C4-2B (cell line): Measurements from ENCODE around the gene FOXF1.
A peak's percentile ranks its signal among the peaks of the same experiment; 100 is the strongest.

Source experiments
- H3K27ac ChIP-seq: fragments of 450-650 bp; 2 replicates; pipeline ENCODE4 v1.5.1; 2017
- CTCF ChIP-seq: fragments of 450-650 bp; conservative IDR thresholded peaks from 2 replicates; pipeline ENCODE4 v1.5.1; 2017; ENCODE audit warnings: mild to moderate bottlenecking
- ZFX ChIP-seq: fragments of 450-650 bp; IDR thresholded peaks from 2 replicates; pipeline ENCODE4 v1.6.1; 2017

Gene FOXF1

DNA sequence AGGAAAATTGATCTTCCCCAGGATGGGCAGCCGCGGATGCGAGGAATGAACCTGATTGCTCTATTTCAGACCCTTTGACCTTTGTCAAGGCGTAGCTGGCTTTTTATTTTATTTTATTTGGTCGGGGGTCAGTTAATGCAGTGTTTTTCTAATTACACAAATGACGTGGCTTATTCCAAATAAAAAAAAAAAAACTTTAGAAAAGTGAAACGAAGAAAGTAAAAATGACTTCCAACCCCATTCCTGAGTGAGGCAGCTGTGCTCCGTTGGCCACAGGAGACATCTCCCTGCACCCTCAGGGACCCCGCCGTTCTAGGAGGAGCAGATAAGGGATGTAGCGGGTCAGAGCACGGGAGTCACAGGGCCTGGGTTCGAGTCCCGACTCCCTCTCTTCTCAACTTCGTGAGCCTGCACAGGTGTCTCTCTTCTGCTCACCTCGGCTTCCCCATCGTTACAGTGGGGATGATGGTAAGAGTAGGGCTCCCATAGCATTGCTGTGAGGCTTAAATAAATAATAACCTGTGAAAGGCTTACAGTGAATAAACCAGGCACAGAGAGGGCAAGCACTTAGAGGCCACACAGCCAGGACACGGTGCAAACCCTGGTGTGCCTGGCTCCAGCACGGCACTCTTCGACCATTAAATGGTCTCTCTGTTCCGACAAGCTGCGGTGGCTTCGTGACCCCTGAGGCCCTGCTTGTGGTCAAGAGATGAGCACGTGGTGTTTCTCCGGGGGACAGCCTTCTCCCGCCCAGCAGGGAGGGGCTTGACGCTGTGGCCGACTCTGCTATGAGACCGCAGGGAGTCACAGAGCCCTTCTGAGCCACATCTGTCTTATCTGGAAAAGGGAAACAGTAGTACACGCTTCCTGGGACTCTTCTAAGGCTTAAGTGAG, 10.2 kb downstream of the FOXF1 start:
- no peak overlapping the region for H3K27ac ChIP-seq
- TF ChIP-seq ZFX, result no peak
- peak; percentile 18 for TF ChIP-seq CTCF

DNA sequence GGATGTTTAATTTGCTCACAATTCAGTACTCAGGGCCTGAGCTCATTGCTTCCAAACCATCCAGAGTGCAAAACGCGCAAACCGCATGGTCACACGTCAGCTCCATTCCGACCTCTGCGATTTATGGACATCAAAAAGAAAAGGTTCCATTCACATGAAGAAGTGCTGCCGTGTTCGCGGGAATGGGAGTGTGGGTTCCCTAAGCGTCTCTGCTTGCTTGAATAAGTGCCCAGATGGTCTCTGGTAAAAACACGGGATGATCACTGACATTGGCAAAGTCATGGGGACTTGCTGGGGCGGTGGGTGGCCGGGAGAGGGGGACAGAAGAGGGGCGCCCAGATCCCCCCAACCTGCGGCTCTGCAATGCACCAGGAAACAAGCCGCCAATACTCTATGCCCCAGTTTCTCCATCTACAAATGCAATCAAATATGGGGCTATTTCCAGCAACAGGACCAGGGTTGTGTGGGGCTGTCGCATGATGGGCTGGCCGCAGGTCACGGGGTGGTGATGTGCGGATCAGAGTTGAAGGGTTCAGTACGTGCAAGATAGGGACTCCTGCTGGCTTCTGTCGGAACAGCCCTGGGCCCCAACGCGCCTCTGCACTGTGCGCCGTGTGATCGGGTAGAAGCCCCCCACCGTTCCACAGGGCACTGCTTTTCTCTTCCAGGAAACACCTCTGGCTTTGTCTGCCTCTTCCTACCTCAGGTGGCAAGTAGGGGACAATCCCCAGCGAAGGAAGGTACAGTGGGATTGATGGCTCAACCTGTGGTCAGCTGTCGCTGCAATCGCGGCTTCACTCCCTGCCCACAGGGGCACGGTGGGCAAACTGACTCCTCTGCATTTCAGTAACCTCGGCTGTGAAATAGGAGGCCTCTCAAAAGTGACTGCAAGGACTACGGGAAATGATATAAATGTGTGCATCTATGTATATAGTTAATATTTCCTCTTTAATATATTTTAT, 11.2 kb downstream of the FOXF1 start:
- TF ChIP-seq CTCF, result no peak
- no peak for TF ChIP-seq ZFX
- no peak overlapping the region for H3K27ac ChIP-seq

DNA sequence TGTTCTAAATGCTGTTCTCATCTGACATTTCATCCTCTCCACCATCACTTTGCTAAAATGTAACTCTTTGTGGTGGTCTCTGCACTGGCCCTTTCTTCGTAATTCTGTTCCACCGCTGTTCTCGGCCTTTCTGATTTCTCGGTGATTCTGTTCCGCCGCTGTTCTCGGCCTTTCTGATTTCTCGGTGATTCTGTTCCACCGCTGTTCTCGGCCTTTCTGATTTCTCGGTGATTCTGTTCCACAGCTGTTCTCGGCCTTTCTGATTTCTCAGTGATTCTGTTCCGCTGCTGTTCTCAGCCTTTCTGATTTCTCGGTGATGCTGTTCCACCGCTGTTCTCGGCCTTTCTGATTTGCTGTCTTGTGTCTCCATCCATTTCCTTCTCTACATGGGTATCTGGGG, 12.3 kb downstream of the FOXF1 start:
- TF ChIP-seq ZFX, result no peak
- no peak for TF ChIP-seq CTCF
- no peak overlapping the region for H3K27ac ChIP-seq

DNA sequence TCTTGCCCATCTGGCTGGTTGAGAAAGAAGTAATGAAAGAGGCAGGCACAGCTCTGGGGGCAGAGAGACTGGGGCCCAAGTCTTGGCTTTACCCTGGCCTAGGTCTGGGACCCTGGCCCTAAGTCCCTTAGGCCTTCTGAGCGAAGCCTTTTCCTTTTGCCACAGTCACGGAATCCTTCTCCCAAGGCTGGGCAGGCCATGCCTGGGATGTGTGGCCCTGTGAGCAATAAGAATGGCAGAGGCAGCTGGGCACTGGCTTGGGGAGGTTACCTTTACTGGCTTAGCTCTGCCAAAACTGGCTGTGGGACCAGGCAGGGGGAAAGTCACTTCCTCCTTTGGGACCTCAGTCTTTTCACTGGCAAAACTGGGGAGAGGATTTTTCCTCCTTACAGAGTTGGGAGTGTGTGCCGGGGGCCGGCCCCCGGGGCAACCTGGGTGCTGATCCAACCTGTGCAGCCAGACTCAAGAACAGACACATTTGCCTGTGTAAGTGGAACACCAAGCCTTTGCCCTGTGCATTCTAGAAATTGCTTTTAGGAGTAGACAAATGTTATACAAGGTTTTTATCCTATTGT, 12.9 kb downstream of the FOXF1 start:
- TF ChIP-seq ZFX (no peak), CTCF (no peak)

GRCh38 chr16:86524029-86524428, 13.7 kb downstream of the FOXF1 start:
- no peak overlapping the region for H3K27ac ChIP-seq
- TF ChIP-seq ZFX, result no peak

More for the DNA sequence above, 12.9 kb downstream of the FOXF1 start:
- H3K27ac ChIP-seq, result no peak overlapping the region

DNA sequence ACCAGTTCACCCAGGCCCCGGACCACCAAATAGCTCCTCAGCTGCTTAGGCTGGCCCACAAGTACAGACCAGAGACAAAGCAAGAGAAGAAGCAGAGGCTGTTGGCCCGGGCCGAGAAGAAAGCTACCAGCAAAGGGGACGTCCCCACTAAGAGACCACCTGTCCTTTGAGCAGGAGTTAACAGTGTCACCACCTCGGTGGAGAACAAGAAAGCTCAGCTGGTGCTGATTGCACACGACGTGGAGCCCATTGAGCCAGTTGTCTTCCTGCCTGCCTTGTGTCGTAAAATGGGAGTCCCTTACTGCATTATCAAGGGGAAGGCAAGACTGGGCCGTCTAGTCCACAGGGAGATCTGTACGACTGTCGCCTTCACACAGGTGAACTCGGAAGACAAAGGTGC, 15.4 kb downstream of the FOXF1 start:
- H3K27ac ChIP-seq, result no peak overlapping the region
- TF ChIP-seq ZFX (no peak), CTCF (no peak)

- no peak overlapping the region for H3K27ac ChIP-seq
- no peak for TF ChIP-seq CTCF
- no peak for TF ChIP-seq ZFX
These were observed 17.0 kb downstream of the FOXF1 start for GRCh38 chr16:86527366-86527765.
